IPS-11a (cell line): ENCODE data around the gene STIP1.
A peak's percentile ranks its signal among the peaks of the same experiment; 100 is the strongest.

Experiments
- H3K4me3 ChIP-seq: one replicate; pipeline ENCODE4 v1.5.1; 2013; ENCODE audit warnings: low read depth, low read length, control low read depth

The STIP1 gene

DNA sequence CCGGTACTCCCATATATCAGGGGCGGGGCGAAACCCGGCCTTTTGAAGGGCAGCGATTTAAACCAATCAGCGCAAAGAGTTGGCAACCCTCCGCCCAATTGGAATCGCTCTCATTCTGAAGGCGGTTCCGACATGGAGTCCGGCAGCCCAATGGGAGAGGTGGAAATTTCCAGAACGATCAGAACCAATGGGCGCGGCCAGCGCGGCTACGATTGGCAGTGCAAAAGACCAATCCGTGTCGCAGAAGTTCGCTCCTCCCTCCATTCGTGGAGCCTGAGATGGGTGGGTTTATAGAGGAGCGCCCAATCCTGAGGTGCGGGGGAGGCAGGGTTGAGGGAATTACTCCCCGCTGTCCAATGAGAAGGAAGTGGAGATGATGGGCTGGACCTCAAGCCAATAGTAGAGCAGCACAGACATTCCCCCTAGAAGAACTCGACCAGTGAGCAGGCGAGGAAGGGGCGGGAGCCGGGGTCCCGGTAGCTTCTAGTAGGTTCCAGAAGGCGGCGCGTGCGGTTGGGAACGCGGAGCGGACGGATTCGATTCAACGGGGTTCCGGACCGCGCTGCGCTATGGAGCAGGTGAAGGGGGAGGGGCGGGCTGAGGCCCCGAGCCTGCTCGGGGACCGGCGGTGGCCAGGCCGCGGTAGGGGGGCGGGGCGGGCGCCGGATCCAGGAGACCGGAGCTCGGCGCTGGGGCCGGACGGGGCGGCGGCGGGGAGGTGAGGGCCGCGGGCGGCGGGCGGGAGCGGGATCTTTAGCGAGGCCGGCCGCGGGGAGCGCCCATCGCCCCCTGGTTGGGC, at the start of gene STIP1:
STIP1 (plus strand) TSS at position 479 of the 799 bp plus-strand sequence; CDS start at position 570, 91 bp downstream.
- H3K4me3 ChIP-seq, result peak within 1 kb of the TSS; percentile 94

DNA sequence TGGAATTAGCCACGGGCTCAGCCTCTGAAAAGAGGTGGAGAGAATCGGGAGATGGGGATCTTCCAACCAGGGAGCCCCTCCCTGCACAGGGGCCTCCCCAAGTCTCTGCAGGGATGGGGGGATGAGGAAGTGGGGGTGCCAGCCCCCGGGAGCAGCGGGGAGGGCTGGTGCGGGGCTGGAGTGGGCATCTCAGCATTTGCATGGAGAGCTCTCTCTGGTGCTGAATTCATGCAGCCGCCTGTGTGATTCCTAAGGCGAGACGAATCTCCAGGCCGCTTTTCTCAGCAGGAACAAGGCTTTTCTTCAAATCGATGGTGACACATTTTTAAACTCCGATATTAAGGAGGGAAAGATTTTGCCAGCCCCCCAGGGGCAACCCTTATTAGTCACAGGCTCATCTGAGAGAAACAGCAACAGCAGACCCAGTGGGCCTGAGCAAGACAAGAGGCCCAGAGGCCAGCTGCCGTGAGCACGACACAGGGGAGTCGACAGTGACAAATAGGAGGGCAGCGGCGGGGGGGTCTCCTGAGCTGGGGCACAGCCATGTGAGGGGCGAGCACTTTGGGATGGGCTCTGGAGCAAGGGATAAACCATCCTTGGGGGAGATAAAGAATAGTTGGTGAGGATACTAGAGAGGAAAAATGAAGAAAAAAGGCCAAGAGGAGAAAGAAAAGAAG, 49.1 kb upstream of the STIP1 start:
- no peak overlapping the region for H3K4me3 ChIP-seq

DNA sequence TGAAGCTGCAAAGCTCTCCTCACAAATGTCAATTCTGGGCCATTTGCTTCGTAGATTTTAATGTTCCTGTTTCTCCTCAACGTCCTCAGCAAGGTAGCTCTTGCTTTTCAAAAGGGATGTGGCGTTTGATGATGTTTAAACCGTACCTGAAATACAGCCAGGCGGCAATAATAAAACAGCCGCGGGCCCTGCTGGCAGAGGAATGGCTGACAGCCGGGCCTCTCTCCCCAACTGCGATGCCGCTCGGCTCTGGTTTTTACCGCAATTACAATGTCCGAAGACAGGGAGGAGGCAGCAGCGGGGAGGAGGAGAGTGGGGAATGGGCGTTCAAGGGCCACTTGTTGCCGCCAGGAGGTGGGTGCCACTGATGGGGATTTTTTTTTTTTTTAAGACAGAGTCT, 47.6 kb upstream of the STIP1 start:
- no peak overlapping the region for H3K4me3 ChIP-seq

DNA sequence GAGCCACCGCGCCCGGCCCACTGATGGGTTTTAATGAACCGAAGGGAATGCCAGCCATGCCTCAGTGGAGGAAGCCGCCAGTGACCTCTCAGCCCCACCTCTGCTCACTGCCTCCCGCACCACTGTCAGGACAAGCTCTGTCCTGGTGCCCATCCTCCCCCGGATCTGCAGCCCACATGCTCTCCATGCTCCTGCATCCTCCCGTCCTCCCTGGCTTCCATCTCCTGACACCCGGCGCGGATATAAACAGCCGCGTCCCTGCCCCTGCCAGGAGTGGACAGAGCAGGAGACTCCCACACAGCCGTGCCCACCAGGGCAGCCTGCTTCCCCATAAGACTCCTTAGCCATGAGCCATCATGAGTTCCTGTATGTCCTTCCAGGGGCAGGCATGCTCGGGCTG, 46.9 kb upstream of the STIP1 start:
- H3K4me3 ChIP-seq, result no peak overlapping the region

DNA sequence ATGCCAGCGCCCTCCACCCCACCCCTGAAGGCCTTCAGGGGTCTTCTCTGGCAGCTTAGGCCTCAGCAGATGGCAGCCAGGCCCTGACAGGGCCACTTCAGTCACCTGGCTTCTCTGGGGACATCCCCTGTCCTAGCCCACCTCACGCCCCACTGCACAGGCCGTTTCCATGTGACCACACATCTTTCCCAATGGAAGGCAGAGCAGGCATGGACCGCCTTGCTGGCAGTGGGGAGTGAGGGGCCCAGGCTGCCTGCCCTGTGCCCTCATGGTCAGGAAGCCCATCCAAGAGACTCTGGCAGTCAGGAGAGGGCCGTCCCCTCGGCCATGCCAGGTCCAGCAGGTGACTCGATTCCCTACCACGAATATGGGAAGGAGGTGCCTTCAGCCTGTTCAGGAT, 45.9 kb upstream of the STIP1 start:
- H3K4me3 ChIP-seq, result no peak overlapping the region

DNA sequence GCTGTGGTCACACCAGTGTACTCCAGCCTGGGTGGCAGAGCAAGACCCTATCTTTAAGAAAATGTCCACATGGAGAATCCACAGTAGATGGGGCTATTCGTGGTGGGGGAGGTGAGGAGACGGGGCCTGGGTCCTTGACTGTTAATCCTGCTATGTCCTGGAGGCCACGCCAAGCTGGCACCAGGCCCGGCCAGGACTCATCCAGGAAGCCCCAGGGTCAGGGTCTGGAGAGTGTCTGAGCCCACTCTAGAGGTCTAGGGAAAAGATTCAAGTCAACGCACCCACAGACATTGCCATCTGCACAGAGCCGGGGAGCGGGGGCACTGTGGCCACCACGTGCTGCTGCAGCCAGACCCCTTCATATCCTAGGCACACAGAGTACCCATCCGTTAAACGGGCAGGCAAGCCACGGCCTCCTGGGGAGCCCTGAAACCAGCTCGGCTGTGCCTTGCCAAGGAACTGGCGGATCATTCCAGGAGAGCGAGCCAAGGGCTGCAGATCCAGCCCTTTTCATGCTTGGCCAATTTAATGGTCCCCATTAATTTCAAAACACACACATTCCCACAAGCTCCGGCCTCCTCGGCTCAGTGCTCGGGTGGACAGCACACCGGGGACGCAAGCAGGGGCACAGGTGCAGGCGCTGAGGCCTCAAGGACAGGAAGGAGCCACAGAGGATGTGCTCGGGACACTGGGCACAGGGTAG, 44.7 kb upstream of the STIP1 start:
- no peak overlapping the region for H3K4me3 ChIP-seq

DNA sequence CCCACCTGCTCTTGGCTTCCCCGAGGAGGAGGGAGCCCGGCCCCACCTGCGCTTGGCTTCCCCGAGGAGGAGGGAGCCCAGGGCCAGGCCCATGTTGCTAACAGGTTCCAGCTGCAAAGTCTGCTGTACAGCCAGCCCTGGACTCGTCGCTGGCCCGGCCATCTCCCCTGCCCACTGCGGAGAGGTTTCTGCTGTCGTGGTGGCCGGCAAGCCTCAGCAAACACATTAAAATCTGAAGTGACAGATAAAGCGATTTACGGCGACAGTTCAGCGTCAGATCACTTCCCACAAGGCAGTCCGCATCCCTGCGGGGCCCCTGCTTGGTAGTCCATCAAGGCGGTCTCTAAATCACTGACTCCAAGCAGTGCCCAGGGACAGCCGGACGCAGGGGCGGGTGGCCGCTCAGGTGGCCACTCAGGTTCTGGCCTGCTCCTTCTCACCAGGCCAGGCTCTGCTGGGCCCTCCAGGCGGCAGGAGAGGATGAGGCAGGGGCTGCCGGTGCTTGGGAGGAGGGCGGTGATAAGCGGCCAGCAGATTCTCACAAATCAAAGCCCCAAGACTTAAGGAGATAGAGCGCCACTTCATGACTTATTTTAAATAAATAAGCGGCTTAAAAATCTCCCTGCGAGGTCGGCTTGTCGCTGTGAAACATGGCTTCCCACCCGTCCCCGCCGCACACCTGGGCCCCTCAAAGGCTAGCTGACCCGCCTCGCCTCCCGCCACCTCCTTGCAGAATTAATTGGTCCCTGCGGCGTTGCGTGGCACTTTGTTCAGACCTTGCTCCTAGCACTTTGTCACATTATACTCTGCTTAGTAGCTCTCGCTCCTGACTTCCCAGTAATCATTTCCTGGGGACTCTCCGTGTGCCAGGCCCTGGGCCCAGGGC, 41.1 kb upstream of the STIP1 start:
- H3K4me3 ChIP-seq, result no peak overlapping the region

DNA sequence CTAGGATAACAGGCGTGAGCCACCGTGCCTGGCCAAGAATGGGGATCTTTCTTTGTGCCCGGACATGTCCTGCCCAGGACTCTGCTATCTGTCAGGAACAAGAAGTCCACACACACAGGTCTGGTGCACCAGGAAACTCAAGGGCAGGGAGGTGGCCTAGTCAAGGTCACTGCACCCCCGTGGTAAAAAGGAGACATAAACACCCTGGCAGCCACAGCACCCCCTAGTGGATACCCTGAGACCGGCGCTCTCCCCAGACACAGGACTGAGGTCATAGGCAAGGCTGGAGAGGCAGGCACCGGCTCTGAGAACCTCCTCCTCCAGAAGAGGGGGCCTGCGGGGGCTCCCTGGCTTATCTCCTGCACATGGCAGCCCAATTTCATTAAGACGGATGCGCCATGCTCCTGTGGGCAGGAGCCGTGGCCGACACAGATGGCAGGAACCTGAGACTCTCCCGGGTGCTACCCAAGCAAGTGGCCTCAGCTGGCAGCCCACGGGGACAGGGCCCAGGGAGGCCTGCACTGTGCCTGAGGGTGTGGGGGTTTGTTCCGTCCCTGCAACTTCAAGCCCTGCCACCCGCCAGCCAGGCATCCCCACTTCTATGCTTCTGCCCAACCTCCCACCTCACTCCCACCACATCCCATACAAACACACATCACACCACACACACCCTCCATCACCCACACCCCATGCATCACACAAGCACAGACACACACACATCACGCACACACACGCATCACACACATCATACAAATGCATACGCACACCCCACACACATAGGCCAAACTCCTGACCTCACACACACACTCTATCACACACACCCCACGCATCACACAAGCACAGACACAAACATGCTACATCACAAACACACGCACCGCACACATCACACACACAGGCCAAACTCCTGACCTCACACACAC, 39.7 kb upstream of the STIP1 start:
- no peak overlapping the region for H3K4me3 ChIP-seq

DNA sequence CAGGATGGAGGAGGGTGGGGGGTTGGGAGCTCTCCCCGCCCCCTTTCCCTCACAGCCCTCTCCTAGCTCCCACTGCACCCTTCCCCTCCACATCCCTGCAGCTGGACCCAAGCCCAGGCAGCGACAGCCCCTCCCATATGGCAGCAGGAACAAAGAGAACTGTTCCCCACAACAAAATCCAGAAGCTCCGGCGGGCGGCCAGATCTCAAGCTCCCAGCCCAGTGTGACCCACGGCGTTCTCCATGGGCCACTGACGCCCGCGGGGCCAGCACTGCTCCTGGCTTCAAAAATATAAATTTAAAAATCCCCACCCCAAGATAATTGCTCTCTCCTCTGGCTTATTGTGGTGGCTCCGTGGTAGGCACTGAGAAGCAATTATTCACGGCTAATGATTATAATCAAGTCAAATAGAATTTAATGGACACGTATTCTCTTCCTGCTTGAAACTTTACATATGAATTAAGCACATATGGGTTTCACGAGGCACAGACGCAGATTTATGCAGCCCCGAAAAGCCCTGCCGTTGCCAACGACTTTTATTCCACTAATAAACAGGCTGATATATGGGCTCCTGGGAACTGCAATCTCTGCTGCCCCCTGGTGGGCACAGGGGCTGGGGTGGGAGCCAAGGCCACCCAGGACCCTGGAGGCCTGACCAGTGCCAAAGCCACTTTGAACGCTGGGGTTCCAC, 37.6 kb upstream of the STIP1 start:
- H3K4me3 ChIP-seq, result no peak overlapping the region

DNA sequence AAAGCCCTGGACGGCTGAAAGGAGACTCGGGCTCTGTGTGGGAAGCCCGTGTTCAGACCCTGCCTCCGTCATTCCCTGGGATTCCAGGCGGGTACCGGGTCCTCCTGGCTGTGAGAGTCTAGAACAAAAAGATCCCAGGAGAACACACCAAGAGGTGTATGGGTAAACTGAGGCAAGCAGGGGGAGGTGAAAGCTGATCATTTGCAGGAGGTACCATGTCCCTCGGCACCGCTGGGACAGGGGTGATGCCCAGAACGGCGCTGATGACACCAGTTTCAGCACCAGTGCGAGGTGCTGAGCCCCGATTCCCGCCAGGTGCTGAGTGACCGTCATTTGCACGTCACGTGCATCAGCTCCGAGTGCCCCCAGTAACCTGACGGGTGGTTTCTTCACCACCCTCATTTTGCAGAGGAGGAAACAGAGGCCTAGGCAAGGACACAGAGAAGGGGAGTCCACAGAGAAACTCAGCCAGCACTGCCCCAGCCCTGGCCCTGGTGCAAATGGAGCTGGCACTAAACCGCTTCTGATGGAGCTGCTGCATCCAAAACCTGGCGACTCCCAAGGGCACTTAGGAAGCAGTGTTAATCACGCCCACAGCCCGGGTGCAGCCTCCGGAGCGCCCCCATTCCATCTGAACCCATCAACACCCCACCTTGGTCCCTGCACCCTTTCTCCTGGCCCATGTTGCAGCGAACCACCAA, 36.9 kb upstream of the STIP1 start:
- H3K4me3 ChIP-seq, result no peak overlapping the region

DNA sequence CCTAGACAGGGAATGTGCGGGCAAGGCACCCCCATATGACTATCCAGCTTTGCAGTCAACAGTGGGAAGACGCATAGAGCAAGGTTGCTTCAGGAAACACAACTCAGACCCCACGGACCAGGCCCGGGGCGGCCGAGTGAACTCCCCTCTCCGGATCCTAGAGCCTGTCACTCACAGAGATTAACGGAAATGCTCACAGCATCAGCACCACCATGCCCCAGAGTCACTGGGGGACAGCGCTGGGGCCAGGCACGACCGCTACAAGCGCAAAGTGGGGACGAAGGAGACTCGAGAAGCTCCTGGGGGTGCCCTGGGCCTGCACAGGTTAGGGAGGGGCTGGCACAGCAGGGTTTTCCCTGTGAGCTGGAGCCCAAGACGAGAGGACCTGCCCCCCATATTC, 35.9 kb upstream of the STIP1 start:
- no peak overlapping the region for H3K4me3 ChIP-seq

DNA sequence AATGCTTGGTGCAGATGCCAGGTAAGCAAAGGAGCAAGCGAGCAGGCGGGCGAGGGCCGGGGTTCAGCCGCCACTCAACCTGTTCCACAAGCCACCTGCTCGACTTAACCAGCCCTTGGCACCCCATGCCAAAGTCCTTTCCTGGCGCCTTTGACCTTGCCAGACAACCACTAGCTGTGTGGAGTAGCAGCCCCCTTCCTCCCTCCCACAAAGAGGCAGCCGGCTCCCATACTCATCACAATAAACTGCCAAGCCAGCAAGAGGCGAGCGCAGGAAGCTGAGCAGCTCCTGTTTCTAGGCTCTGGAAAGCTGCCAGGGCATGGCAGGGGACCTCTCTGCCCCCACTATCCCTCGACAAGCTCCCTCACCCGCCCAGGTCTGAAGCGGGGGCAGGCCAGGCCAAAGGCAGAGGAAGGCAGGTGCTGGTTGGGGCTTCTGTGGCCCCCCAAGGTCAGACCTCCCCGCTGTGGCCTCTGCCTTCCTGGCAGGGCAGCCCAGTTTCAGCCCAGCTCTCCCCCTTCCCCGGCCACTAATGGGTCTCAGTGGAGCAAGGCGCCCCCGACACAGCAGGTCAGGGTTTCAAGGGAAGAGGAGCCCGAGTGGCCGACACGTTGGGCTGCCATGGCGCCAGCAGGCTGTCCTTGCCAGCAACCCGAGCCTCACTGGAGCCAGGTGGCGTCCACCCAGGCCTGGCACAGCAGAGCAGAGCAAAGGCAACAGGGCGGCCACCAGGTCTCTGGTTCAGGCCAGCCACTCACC, 35.3 kb upstream of the STIP1 start:
- H3K4me3 ChIP-seq, result no peak overlapping the region

DNA sequence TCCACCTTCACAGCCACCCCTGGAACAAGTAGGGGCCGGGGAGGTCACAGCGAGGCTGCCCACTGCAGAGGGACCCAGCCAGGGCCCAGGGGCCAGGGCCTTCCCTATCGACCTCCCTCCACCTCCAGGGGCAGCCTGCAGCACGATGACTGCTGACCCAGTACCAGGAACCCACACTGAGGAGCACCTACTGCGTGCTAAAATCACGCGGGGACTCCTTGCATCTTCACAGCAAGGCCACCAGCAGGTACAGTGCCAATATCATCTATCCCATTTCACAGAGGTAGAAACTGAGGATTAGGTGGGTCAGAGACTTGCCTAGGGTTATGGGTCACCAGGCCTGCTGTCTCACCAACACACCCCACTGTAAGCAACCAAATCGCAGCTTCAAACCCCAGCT, 34.6 kb upstream of the STIP1 start:
- no peak overlapping the region for H3K4me3 ChIP-seq

DNA sequence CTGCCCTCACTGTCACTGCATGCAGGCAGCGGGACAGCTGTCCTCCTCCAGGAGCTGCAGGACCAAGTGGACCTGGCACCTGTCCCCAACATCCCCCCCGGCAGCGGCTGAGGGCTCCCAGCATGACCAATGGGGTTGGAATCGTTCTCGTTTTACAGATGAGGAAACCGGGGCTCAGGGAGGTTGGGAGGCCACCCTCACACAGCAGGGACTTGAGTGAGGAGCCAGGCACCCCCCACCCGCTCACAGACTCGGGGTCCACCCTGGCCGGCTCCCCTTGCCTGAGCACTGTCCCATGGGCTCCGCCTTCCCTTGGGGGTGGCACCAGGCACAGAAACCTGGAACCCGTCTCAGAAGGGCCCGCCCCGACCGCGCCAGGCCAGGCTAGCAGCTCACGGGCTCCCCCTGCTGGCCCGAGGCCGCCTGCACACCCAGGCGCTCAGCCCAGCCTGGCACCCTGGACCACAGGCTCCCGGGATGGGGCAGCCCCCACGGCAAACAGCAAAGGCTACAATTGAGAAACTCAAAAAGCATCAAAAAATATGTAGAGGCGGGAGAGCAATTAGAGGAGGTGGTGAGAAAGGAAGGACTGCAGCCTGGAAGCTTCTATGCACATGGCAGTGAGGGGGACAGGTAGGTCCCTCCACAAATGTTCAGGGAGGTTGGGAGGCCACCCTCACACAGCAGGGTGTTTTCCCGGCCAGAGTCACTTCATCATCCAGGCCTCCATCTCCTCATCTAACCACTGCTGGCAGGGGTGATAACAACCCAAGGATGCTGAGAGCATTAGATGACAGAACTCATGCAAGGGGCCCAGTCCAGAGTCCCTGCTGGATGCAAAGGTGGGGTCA, 32.9 kb upstream of the STIP1 start:
- no peak overlapping the region for H3K4me3 ChIP-seq

DNA sequence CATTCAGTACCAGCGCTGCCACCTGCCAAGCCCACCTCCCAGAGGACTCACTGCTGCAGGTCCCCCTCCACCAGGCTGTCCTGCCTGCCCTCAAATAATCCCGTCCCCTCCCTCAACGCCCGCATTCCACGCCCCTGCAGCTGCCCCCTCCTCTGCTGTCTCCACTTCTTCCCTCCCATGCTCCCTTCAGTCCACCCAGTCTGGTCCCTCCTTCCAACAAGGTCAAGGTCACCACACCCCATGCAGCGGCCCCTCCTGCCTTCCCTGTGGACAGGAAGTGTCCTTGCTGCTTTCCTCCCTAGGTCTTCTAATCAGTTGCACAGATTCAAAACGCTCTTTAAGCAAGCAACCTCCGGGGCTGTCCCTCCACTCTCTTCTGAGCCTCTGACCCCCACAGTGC, 32.2 kb upstream of the STIP1 start:
- no peak overlapping the region for H3K4me3 ChIP-seq

DNA sequence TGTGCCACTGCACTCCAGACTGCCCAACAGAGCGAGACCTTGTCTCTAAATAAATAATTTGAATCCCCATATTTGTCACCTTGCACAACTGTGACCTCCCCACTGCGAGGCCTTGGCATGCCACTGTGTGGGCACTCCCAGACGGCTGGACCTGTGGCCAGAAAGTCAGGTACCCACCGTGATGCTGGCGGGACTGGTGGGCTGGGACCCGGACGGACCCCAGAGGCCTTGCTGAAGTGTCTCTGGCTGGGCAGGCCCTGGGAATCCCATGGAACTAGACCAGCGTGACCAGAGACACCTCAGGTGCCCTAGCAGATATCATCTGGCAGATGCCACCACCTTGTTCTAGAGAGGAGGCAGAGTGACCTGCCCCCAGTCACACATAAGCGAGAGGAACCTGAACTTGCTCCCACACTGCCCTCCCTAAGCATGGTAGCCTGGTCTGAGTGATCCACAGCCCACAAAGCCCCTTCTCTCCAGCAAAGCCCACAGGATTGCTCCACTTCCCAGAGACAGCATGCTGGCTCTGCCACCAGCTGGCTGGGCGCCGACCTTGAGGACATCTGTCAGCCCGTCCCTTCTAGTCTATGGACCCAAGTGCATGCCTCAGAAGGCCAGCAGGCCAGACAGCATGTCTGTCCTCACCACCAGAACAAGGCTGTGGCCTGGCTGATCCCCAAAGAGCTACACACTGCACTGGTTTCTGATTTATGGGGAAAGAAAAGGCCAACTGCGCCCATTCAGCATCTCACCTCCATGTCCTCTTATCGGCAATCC, 29.5 kb upstream of the STIP1 start:
- no peak overlapping the region for H3K4me3 ChIP-seq
